OCI-LY3 (cell line): ENCODE results near the gene PARD3B.

Source experiments
- H2AFZ ChIP-seq: fragments of 200-600, 300-600 bp; shearing (Covaris generic); 2 replicates; pipeline ENCODE4 v1.6.0; 2014; ENCODE audit warnings: antibody characterized with exemption, low read depth, low read length
- H3K27ac ChIP-seq: fragments of 200-600, 300-600 bp; sonication (generic); 2 replicates; pipeline ENCODE4 v1.5.1; 2014; ENCODE audit warnings: mild to moderate bottlenecking, low read length, moderate library complexity, mixed read lengths
- H3K27me3 ChIP-seq: fragments of 200-600, 300-600 bp; sonication (generic); 2 replicates; pipeline ENCODE4 v1.6.1; 2014; ENCODE audit warnings: low read depth, low read length, mixed read lengths
- H3K36me3 ChIP-seq: fragments of 200-600, 300-600 bp; sonication (generic); replicated peaks from 2 replicates; pipeline ENCODE3; 2014; ENCODE audit warnings: low read depth, low read length, mixed read lengths
- H3K4me1 ChIP-seq: fragments of 300-600, 200-600 bp; sonication (generic); 2 replicates; pipeline ENCODE4 v1.6.1; 2014; ENCODE audit warnings: low read length, mixed read lengths
- H3K4me2 ChIP-seq: fragments of 200-600, 300-600 bp; sonication (generic); 2 replicates; pipeline ENCODE4 v1.6.1; 2014; ENCODE audit warnings: low read length, mixed read lengths
- H3K4me3 ChIP-seq: fragments of 300-600, 200-600 bp; sonication (generic); 2 replicates; pipeline ENCODE4 v1.5.1; 2014; ENCODE audit warnings: antibody characterized with exemption, mild to moderate bottlenecking, low read length, moderate library complexity
- H3K79me2 ChIP-seq: fragments of 300-600, 200-600 bp; shearing (Covaris generic); 2 replicates; pipeline ENCODE4 v1.6.1; 2014; ENCODE audit warnings: mild to moderate bottlenecking, low read length, mixed read lengths
- H3K9ac ChIP-seq: fragments of 300-600, 200-600 bp; shearing (Covaris generic); 2 replicates; pipeline ENCODE4 v1.6.0; 2014; ENCODE audit warnings: mild to moderate bottlenecking, low read length, moderate library complexity
- H3K9me3 ChIP-seq: fragments of 200-600, 300-600 bp; shearing (Covaris generic); 2 replicates; pipeline ENCODE4 v1.6.1; 2014; ENCODE audit warnings: low read length, mixed read lengths; ENCODE audit not compliant: insufficient read depth
- H4K20me1 ChIP-seq: fragments of 200-600, 300-600 bp; sonication (generic); 2 replicates; pipeline ENCODE4 v1.6.1; 2016; ENCODE audit warnings: low read length, mixed read lengths; ENCODE audit not compliant: insufficient read depth
- CTCF ChIP-seq: fragments of 200-600, 300-600 bp; sonication (generic); IDR thresholded peaks from 2 replicates; pipeline ENCODE4 v1.5.1; 2014; ENCODE audit warnings: antibody characterized with exemption, low read length, low read depth
- EZH2phosphoT487 ChIP-seq: fragments of 200-600 bp; shearing (Covaris generic); IDR thresholded peaks from 2 replicates; pipeline ENCODE4 v1.6.1; 2018; ENCODE audit warnings: antibody characterized with exemption, mixed run types, low read depth

The PARD3B gene

GRCh38 chr2:204946892-204947291 is 401.6 kb downstream of the PARD3B start:
- H4K20me1 ChIP-seq = no peaks in the 10 kb centered on the region
- H3K36me3 ChIP-seq = no peaks in the 10 kb centered on the region
- H3K9ac ChIP-seq = no peak overlapping the region
- H3K9me3 ChIP-seq = peaks cover 5% of the 10 kb centered on the region
- H3K4me1 ChIP-seq = no peaks in the 10 kb centered on the region
- no peaks in the 10 kb centered on the region for H3K79me2 ChIP-seq
- H3K4me2 ChIP-seq = no peak overlapping the region
- TF ChIP-seq CTCF = no peak
- TF ChIP-seq EZH2phosphoT487 = no peak
- no peaks in the 10 kb centered on the region for H3K27me3 ChIP-seq
- H3K4me3 ChIP-seq = no peak overlapping the region
- no peak overlapping the region for H2AFZ ChIP-seq
- H3K27ac ChIP-seq = no peak overlapping the region

- Histone ChIP-seq H3K9me3 (peaks cover 5% of the 10 kb centered on the region), H3K4me2 (no peak overlapping the region), H3K27me3 (no peaks in the 10 kb centered on the region), H2AFZ (no peak overlapping the region), H3K9ac (no peak overlapping the region), H4K20me1 (no peaks in the 10 kb centered on the region), H3K4me3 (no peak overlapping the region), H3K4me1 (no peaks in the 10 kb centered on the region), H3K36me3 (no peaks in the 10 kb centered on the region), H3K27ac (no peak overlapping the region), H3K79me2 (no peaks in the 10 kb centered on the region)
- TF ChIP-seq EZH2phosphoT487 = no peak
- TF ChIP-seq CTCF = no peak
These were observed 402.1 kb downstream of the PARD3B start for GRCh38 chr2:204947405-204947804.

GRCh38 chr2:204948024-204948763 is 402.9 kb downstream of the PARD3B start:
- Histone ChIP-seq H3K9me3 (peaks cover 5% of the 10 kb centered on the region), H3K79me2 (no peaks in the 10 kb centered on the region), H3K4me2 (no peak overlapping the region), H3K9ac (no peak overlapping the region), H3K4me3 (no peak overlapping the region), H3K36me3 (no peaks in the 10 kb centered on the region), H3K27ac (no peak overlapping the region), H4K20me1 (no peaks in the 10 kb centered on the region), H3K4me1 (no peaks in the 10 kb centered on the region), H2AFZ (no peak overlapping the region), H3K27me3 (no peaks in the 10 kb centered on the region)
- TF ChIP-seq EZH2phosphoT487 (no peak), CTCF (no peak)

DNA sequence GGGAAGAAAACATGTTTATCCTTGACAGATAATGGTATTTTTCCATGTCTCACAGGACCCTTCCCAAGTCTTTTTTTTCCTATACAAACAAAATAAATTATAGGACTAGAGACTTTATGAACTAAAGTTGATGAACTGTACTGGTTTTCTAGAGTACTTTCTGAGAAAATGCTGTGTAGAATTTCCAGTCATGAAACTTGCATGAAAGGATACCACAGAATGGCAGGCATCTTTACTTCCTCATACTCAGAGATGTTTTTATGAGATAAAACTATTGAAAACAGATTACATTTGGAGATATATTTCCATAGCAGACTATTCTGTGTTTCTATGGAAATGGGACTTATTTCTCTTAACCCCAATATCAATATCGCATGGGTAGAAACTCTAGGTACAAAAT is 403.5 kb downstream of the PARD3B start:
- Histone ChIP-seq H3K79me2 (no peaks in the 10 kb centered on the region), H3K27me3 (no peaks in the 10 kb centered on the region), H3K4me3 (no peak overlapping the region), H2AFZ (no peak overlapping the region), H3K9me3 (peaks cover 5% of the 10 kb centered on the region), H3K4me2 (no peak overlapping the region), H3K9ac (no peak overlapping the region), H3K4me1 (no peaks in the 10 kb centered on the region), H3K36me3 (no peaks in the 10 kb centered on the region), H3K27ac (no peak overlapping the region), H4K20me1 (no peaks in the 10 kb centered on the region)
- TF ChIP-seq EZH2phosphoT487 (no peak), CTCF (no peak)
